Astrocyte (in vitro differentiated cells and primary cell): ENCODE measurements around the gene SAMD4B. TPM values are rescaled to one million over a fixed set of nuclear protein-coding genes. Genes with fewer than 3 reads are reported as not detected.

Source experiments
- DNase-seq: peaks from one replicate; pipeline ENCODE4 v3.0.0-alpha.2; 2010; ENCODE audit warnings: low read depth
- FAIRE-seq: peaks from 2 replicates; lab custom pipeline; 2011; peaks lifted over from hg19 to GRCh38; lab: Jason Lieb, UNC
- H2AFZ ChIP-seq: 2 replicates; pipeline ENCODE4 v1.6.0; 2012; ENCODE audit warnings: low read depth, low read length, inconsistent platforms
- H3K27ac ChIP-seq: 2 replicates; pipeline ENCODE4 v1.5.1; 2011; ENCODE audit warnings: low read depth, low read length, inconsistent platforms
- H3K27me3 ChIP-seq: 2 replicates; pipeline ENCODE4 v1.6.0; 2011; ENCODE audit warnings: low read length, inconsistent platforms; ENCODE audit not compliant: insufficient read depth
- H3K36me3 ChIP-seq: 2 replicates; pipeline ENCODE4 v1.5.1; 2011; ENCODE audit warnings: low read length, inconsistent platforms; ENCODE audit not compliant: insufficient read depth
- H3K4me1 ChIP-seq: 2 replicates; pipeline ENCODE4 v1.5.1; 2011; ENCODE audit warnings: low read length, inconsistent platforms; ENCODE audit not compliant: insufficient read depth
- H3K4me2 ChIP-seq: 2 replicates; pipeline ENCODE4 v1.6.0; 2012; ENCODE audit warnings: low read length, inconsistent platforms
- H3K4me3 ChIP-seq: 2 replicates; pipeline ENCODE4 v1.5.1; 2011; ENCODE audit warnings: low read depth, mild to moderate bottlenecking, low read length, inconsistent platforms; ENCODE audit not compliant: insufficient read depth
- H3K79me2 ChIP-seq: 2 replicates; pipeline ENCODE4 v1.6.0; 2012; ENCODE audit warnings: mild to moderate bottlenecking, low read length, inconsistent platforms; ENCODE audit not compliant: insufficient read depth
- H3K9ac ChIP-seq: 2 replicates; pipeline ENCODE4 v1.6.0; 2012; ENCODE audit warnings: mild to moderate bottlenecking, low read length, inconsistent platforms
- H3K9me3 ChIP-seq: 2 replicates; pipeline ENCODE4 v1.5.1; 2012; ENCODE audit warnings: low read depth, mild to moderate bottlenecking, low read length, inconsistent platforms; ENCODE audit not compliant: insufficient read depth
- H4K20me1 ChIP-seq: 2 replicates; pipeline ENCODE4 v1.6.0; 2012; ENCODE audit warnings: low read length, inconsistent platforms; ENCODE audit not compliant: insufficient read depth
- H3K27ac Mint-ChIP-seq: one replicate; pipeline ENCODE4 v1.8.0; 2021; ENCODE audit warnings: mild to moderate bottlenecking, mixed read lengths; ENCODE audit not compliant: unreplicated experiment
- H3K27me3 Mint-ChIP-seq: one replicate; pipeline ENCODE4 v1.8.0; 2021; ENCODE audit warnings: low read depth, mixed read lengths; ENCODE audit not compliant: unreplicated experiment
- H3K36me3 Mint-ChIP-seq: one replicate; pipeline ENCODE4 v1.8.0; 2021; ENCODE audit warnings: low read depth, mixed read lengths; ENCODE audit not compliant: unreplicated experiment
- H3K4me1 Mint-ChIP-seq: one replicate; pipeline ENCODE4 v1.8.0; 2021; ENCODE audit warnings: low read depth, mixed read lengths; ENCODE audit not compliant: unreplicated experiment
- H3K4me3 Mint-ChIP-seq: one replicate; pipeline ENCODE4 v1.8.0; 2021; ENCODE audit warnings: mild to moderate bottlenecking, moderate library complexity, mixed read lengths; ENCODE audit not compliant: unreplicated experiment
- H3K9me3 Mint-ChIP-seq: one replicate; pipeline ENCODE4 v1.8.0; 2021; ENCODE audit warnings: mild to moderate bottlenecking, mixed read lengths; ENCODE audit not compliant: unreplicated experiment
- EZH2 ChIP-seq: IDR thresholded peaks from 2 replicates; pipeline ENCODE4 v1.6.1; 2012; ENCODE audit warnings: mild to moderate bottlenecking, low read length, inconsistent platforms; ENCODE audit not compliant: insufficient read depth
- total RNA-seq: library from RNA; stranded (reverse); gene quantifications from 2 replicates; pipeline ENCODE4 v1.2.1, GENCODE V29; 2021
- TF ChIP-seq, protein P1 (sequence below): IDR thresholded peaks from 2 replicates; pipeline ENCODE4 v1.5.1; 2011; ENCODE audit warnings: low read depth, mild to moderate bottlenecking, inconsistent platforms, low read length, moderate library complexity; ENCODE audit not compliant: insufficient read depth

SAMD4B gene
- total RNA-seq, 1 donor from 2014 or later: 98.6 TPM

DNA sequence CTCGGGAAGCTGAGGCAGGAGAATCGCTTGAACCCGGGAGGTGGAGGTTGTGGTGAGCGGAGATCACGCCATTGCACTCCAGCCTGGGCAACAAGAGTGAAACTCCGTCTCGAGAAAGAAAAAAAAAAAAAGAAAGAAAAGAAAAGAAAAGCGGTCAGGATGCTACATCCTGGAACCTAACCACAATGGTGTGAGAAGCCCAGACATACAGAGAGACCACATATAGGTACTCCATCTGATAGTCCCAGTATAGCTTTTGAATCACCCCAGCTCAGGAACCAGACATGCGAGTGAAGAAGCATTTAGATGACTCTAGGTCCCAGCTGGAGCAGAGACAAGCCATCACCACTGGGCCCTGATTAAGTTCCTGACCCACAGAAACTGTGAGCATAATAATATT is 42.8 kb upstream of the SAMD4B start:
- peaks cover 18% of the 10 kb centered on the region for H3K27me3 ChIP-seq
- H3K79me2 ChIP-seq: no peaks in the 10 kb centered on the region
- no peaks in the 10 kb centered on the region for H3K36me3 ChIP-seq
- H3K4me2 ChIP-seq: no peak overlapping the region
- Mint-ChIP-seq H3K9me3 (peaks cover 1% of the 10 kb centered on the region), H3K4me1 (peaks cover 13% of the 10 kb centered on the region), H3K36me3 (no peaks in the 10 kb centered on the region), H3K27me3 (peaks cover 24% of the 10 kb centered on the region), H3K27ac (no peak overlapping the region), H3K4me3 (no peak overlapping the region)
- H3K4me1 ChIP-seq: no peaks in the 10 kb centered on the region
- no peak for FAIRE-seq
- no peak for DNase-seq
- no peaks in the 10 kb centered on the region for H3K9me3 ChIP-seq
- H3K4me3 ChIP-seq: no peak overlapping the region
- TF ChIP-seq, protein P1, sequence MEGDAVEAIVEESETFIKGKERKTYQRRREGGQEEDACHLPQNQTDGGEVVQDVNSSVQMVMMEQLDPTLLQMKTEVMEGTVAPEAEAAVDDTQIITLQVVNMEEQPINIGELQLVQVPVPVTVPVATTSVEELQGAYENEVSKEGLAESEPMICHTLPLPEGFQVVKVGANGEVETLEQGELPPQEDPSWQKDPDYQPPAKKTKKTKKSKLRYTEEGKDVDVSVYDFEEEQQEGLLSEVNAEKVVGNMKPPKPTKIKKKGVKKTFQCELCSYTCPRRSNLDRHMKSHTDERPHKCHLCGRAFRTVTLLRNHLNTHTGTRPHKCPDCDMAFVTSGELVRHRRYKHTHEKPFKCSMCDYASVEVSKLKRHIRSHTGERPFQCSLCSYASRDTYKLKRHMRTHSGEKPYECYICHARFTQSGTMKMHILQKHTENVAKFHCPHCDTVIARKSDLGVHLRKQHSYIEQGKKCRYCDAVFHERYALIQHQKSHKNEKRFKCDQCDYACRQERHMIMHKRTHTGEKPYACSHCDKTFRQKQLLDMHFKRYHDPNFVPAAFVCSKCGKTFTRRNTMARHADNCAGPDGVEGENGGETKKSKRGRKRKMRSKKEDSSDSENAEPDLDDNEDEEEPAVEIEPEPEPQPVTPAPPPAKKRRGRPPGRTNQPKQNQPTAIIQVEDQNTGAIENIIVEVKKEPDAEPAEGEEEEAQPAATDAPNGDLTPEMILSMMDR: no peak
- TF ChIP-seq EZH2: no peak
- no peak overlapping the region for H3K27ac ChIP-seq
- no peak overlapping the region for H2AFZ ChIP-seq
- H4K20me1 ChIP-seq: no peaks in the 10 kb centered on the region
- no peak overlapping the region for H3K9ac ChIP-seq

DNA sequence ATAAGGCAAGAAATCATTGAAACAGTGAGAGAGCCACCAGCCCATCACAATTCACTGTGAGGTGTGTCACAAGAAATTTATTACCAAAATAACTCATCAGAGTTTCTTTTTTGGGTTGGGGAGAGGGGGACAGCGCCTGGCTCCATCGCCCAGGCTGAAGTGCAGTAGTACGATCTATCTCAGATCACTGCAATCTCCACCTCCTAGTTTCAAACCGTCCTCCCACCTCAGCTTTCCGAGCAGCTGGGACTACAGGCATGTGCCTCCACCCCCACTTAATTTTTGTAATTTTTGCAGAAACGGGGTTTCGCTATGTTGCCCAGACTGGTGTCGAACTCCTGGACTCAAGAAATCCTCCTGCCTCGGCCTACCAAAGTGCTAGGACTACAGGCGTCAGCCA is 42.4 kb upstream of the SAMD4B start:
- Histone ChIP-seq H3K79me2 (no peaks in the 10 kb centered on the region), H3K4me2 (no peak overlapping the region), H3K4me3 (no peak overlapping the region), H3K9me3 (no peaks in the 10 kb centered on the region), H3K27me3 (peaks cover 23% of the 10 kb centered on the region), H3K36me3 (no peaks in the 10 kb centered on the region), H3K9ac (no peak overlapping the region), H4K20me1 (no peaks in the 10 kb centered on the region), H3K27ac (no peak overlapping the region), H2AFZ (no peak overlapping the region), H3K4me1 (no peaks in the 10 kb centered on the region)
- peaks cover 1% of the 10 kb centered on the region for H3K9me3 Mint-ChIP-seq
- no peak overlapping the region for H3K27ac Mint-ChIP-seq
- peaks cover 15% of the 10 kb centered on the region for H3K4me1 Mint-ChIP-seq
- H3K36me3 Mint-ChIP-seq: no peaks in the 10 kb centered on the region
- peaks cover 22% of the 10 kb centered on the region for H3K27me3 Mint-ChIP-seq
- H3K4me3 Mint-ChIP-seq: no peak overlapping the region
- no peak for DNase-seq
- TF ChIP-seq, protein P1: no peak
- no peak for TF ChIP-seq EZH2
- no peak for FAIRE-seq

DNA sequence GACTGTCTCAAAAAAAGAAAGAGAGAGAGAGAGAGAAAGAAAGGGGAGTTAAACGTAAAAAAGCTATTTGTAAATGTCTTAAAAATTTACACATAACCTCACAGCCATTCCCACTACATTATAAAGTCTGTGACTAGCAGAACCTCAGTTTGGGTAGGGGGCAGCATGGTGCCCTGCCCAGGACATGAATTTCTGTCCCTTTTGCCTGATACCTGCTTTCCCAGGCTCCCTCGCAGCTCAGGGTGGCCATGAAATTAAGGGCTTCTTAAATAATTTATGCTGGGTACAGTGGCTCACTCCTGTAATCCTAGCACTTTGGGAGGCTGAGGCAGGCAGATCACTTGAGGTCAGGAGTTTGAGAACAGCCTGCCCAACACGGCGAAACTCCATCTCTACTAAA is 41.2 kb upstream of the SAMD4B start:
- H3K4me1 Mint-ChIP-seq: peaks cover 25% of the 10 kb centered on the region

More for the DNA sequence above, 41.2 kb upstream of the SAMD4B start:
- Histone ChIP-seq H3K4me2 (no peak overlapping the region), H3K9ac (no peak overlapping the region), H3K9me3 (no peaks in the 10 kb centered on the region), H3K36me3 (no peaks in the 10 kb centered on the region), H3K79me2 (no peaks in the 10 kb centered on the region), H3K27ac (no peak overlapping the region), H3K4me3 (no peak overlapping the region), H3K4me1 (no peaks in the 10 kb centered on the region), H3K27me3 (peaks cover 35% of the 10 kb centered on the region), H2AFZ (no peak overlapping the region), H4K20me1 (no peaks in the 10 kb centered on the region)
- Mint-ChIP-seq H3K9me3 (peaks cover 1% of the 10 kb centered on the region), H3K27me3 (peaks cover 19% of the 10 kb centered on the region), H3K4me3 (peak overlapping the region; percentile 45), H3K36me3 (no peaks in the 10 kb centered on the region), H3K27ac (no peak overlapping the region)
- DNase-seq: no peak
- no peak for TF ChIP-seq EZH2
- TF ChIP-seq, protein P1: no peak
- no peak for FAIRE-seq
